Hepatocyte (in vitro differentiated cells): ENCODE measurements around the gene TSGA10IP. TPM values are rescaled to one million over a fixed set of nuclear protein-coding genes. Genes with fewer than 3 reads are reported as not detected.
A peak's percentile ranks its signal among the peaks of the same experiment; 100 is the strongest.

Experiments used
- DNase-seq: peaks from one replicate; pipeline ENCODE4 v3.0.0-alpha.2; 2016; ENCODE audit warnings: low spot score
- H2AFZ ChIP-seq: fragments of 200-600 bp; sonication (generic); 2 replicates; pipeline ENCODE4 v1.6.0; 2016; ENCODE audit warnings: antibody characterized with exemption, mild to moderate bottlenecking
- H3K27ac ChIP-seq: fragments of 200-600 bp; sonication (generic); 2 replicates; pipeline ENCODE4 v1.5.1; 2016; ENCODE audit warnings: mild to moderate bottlenecking
- H3K27me3 ChIP-seq: fragments of 200-600 bp; sonication (generic); 2 replicates; pipeline ENCODE4 v1.6.1; 2016
- H3K36me3 ChIP-seq: fragments of 200-600 bp; sonication (generic); replicated peaks from 2 replicates; pipeline ENCODE4 v1.5.1; 2016; ENCODE audit warnings: low read depth; ENCODE audit not compliant: insufficient read depth
- H3K4me1 ChIP-seq: fragments of 200-600 bp; sonication (generic); 2 replicates; pipeline ENCODE4 v1.5.1; 2016; ENCODE audit warnings: mild to moderate bottlenecking, moderate library complexity; ENCODE audit not compliant: insufficient read depth
- H3K4me2 ChIP-seq: fragments of 200-600 bp; sonication (generic); 2 replicates; pipeline ENCODE4 v1.6.0; 2016
- H3K4me3 ChIP-seq: fragments of 200-600 bp; sonication (generic); 2 replicates; pipeline ENCODE4 v1.5.1; 2016; ENCODE audit warnings: mild to moderate bottlenecking
- H3K79me2 ChIP-seq: fragments of 200-600 bp; sonication (generic); 2 replicates; pipeline ENCODE4 v1.6.0; 2017; ENCODE audit warnings: mild to moderate bottlenecking
- H3K9me2 ChIP-seq: fragments of 200-600 bp; sonication (generic); replicated peaks from 2 replicates; pipeline ENCODE4 v1.6.0; 2017; ENCODE audit warnings: mild to moderate bottlenecking; ENCODE audit not compliant: insufficient read depth
- H3K9me3 ChIP-seq: fragments of 200-600 bp; sonication (generic); 2 replicates; pipeline ENCODE4 v1.5.1; 2016; ENCODE audit warnings: low read depth, mild to moderate bottlenecking
- H4K20me1 ChIP-seq: fragments of 200-600 bp; sonication (generic); 2 replicates; pipeline ENCODE4 v1.6.0; 2016; ENCODE audit warnings: mild to moderate bottlenecking; ENCODE audit not compliant: insufficient read depth, poor library complexity, severe bottlenecking
- CTCF ChIP-seq: fragments of 200-600 bp; sonication (generic); IDR thresholded peaks from 2 replicates; pipeline ENCODE4 v1.5.1; 2016; ENCODE audit warnings: antibody characterized with exemption, mild to moderate bottlenecking; ENCODE audit not compliant: poor library complexity
- EZH2 ChIP-seq: fragments of 200-600 bp; sonication (generic); IDR thresholded peaks from 2 replicates; pipeline ENCODE4 v1.6.1; 2016; ENCODE audit warnings: antibody characterized with exemption, mild to moderate bottlenecking, borderline replicate concordance
- EZH2phosphoT487 ChIP-seq: fragments of 200-600 bp; sonication (generic); IDR thresholded peaks from one replicate; pipeline ENCODE4 v1.6.1; 2018; ENCODE audit warnings: antibody characterized with exemption, mild to moderate bottlenecking, low read depth, moderate library complexity; ENCODE audit not compliant: unreplicated experiment, severe bottlenecking
- WGBS: methylation state at CpG from one replicate; pipeline ENCODE4 v1.1.6; 2016; ENCODE audit warnings: low lambda C conversion rate; ENCODE audit errors: missing lambda C conversion rate; 5-methylcytosine and 5-hydroxymethylcytosine counted together
- polyA plus RNA-seq: library from polyadenylated mRNA; unstranded; fragments of >200 nt; fragmentation: Nextera tagmentation; extraction: Ambion mirVana; gene quantifications from 2 replicates; pipeline ENCODE4 v1.2.1, GENCODE V29; 2016
- total RNA-seq: library from RNA; depleted of rRNA; stranded (reverse); fragments of >200 nt; gene quantifications from 2 replicates; pipeline ENCODE4 v1.2.3, GENCODE V29; 2014

The TSGA10IP gene
- total and polyA plus RNA-seq, 2 experiments from 2014 or later = not detected

DNA sequence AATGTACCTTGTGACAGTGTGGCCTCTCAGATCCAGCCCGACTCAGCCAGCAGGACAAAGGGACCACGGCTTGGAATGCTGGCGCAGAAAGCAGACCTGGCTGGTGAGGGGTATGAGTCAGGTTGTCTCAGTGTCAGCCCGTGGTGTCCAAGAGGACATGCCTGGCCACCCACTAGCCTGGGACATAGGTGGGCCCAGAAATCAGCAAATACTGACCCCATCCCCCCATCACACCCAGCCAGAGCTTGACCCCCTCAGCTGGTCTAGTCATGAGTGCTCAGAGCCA is 61.6 kb downstream of the TSGA10IP start:
- H3K4me1 ChIP-seq = no peaks in the 10 kb centered on the region
- H3K9me2 ChIP-seq = no peaks in the 10 kb centered on the region
- TF ChIP-seq CTCF (no peak), EZH2 (no peak), EZH2phosphoT487 (no peak)
- H3K79me2 ChIP-seq = peaks cover 19% of the 10 kb centered on the region
- no peak overlapping the region for H3K4me2 ChIP-seq
- peaks cover 15% of the 10 kb centered on the region for H3K27me3 ChIP-seq
- H3K4me3 ChIP-seq = no peak overlapping the region
- 70% methylated on average over 4 of the region's 4 CpGs for WGBS
- no peak overlapping the region for H3K27ac ChIP-seq
- no peaks in the 10 kb centered on the region for H4K20me1 ChIP-seq
- no peaks in the 10 kb centered on the region for H3K36me3 ChIP-seq
- H2AFZ ChIP-seq = no peak overlapping the region
- no peak for DNase-seq
- no peaks in the 10 kb centered on the region for H3K9me3 ChIP-seq

DNA sequence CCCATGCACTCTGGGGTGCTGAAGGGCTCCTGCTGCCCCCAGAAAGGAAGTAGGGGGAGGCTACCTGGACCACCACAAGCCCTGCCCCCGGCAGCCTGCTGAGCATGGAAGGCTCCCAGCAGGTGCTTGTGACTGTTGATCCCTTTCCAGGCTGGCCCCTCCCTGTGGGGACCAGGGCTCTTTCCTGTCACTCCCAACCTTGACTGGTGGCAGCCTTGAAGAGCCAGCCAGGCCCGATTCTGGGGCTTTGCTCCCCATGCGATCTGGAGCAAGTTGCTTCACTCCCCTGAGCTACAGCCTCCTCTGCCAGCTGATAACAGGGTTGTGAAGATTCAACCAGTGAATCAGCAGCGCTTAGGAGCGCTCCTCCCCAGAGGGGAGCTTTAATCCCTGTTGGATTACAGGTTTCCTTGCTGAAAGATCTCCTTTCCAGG is 61.9 kb downstream of the TSGA10IP start:
- Histone ChIP-seq H3K9me3 (no peaks in the 10 kb centered on the region), H3K4me3 (no peak overlapping the region), H3K36me3 (no peaks in the 10 kb centered on the region), H2AFZ (no peak overlapping the region), H3K79me2 (peaks cover 19% of the 10 kb centered on the region), H3K27ac (no peak overlapping the region), H3K4me1 (no peaks in the 10 kb centered on the region), H3K27me3 (peaks cover 18% of the 10 kb centered on the region), H4K20me1 (no peaks in the 10 kb centered on the region), H3K9me2 (no peaks in the 10 kb centered on the region), H3K4me2 (no peak overlapping the region)
- TF ChIP-seq CTCF (no peak), EZH2phosphoT487 (no peak), EZH2 (no peak)
- peak; percentile 49 for DNase-seq
- WGBS = 37% methylated on average over 5 of the region's 5 CpGs

- DNase-seq = no peak
- no peaks in the 10 kb centered on the region for H3K4me1 ChIP-seq
- no peaks in the 10 kb centered on the region for H3K9me2 ChIP-seq
- H4K20me1 ChIP-seq = no peaks in the 10 kb centered on the region
- peaks cover 21% of the 10 kb centered on the region for H3K27me3 ChIP-seq
- peaks cover 15% of the 10 kb centered on the region for H3K79me2 ChIP-seq
- H3K4me2 ChIP-seq = no peak overlapping the region
- WGBS = 91% methylated on average over 2 of the region's 2 CpGs
- no peak overlapping the region for H3K4me3 ChIP-seq
- no peaks in the 10 kb centered on the region for H3K9me3 ChIP-seq
- H3K36me3 ChIP-seq = no peaks in the 10 kb centered on the region
- no peak overlapping the region for H2AFZ ChIP-seq
- TF ChIP-seq EZH2phosphoT487 (no peak), CTCF (no peak), EZH2 (no peak)
- no peak overlapping the region for H3K27ac ChIP-seq
Measured at GRCh38 chr11:66008095-66008467, 62.8 kb downstream of the TSGA10IP start.
